Measurements from ENCODE around the gene BROX. TPM values are rescaled to one million over a fixed set of nuclear protein-coding genes. Genes with fewer than 3 reads are reported as not detected.
"Not testable (repeated sequence)": the region's sequence is repeated elsewhere in the genome, so short reads cannot be mapped to it uniquely, and the experiment has no call there.

BROX gene
- polyA plus RNA-seq, 3 donors from 2014 or later: 17.5 to 26.5 (median 22.1) TPM

GRCh38 chr1:222739929-222740328 is 27.6 kb downstream of the BROX start:
- Mint-ChIP-seq H3K27me3 (ENCODE audit: low read depth in 3 of 3) (no peaks in the 10 kb centered on the region), H3K36me3 (peaks cover 0 to 3% (median 0%) of the 10 kb centered on the region in 3 donors), H3K4me1 (peaks cover 0 to 5% of the 10 kb centered on the region in 2 donors), H3K9me3 (no peaks in the 10 kb centered on the region), H3K27ac (peak overlapping the region in 1 of 6 donors; percentile 13), H3K4me3 (no peak overlapping the region)
- DNase-seq: no peak

DNA sequence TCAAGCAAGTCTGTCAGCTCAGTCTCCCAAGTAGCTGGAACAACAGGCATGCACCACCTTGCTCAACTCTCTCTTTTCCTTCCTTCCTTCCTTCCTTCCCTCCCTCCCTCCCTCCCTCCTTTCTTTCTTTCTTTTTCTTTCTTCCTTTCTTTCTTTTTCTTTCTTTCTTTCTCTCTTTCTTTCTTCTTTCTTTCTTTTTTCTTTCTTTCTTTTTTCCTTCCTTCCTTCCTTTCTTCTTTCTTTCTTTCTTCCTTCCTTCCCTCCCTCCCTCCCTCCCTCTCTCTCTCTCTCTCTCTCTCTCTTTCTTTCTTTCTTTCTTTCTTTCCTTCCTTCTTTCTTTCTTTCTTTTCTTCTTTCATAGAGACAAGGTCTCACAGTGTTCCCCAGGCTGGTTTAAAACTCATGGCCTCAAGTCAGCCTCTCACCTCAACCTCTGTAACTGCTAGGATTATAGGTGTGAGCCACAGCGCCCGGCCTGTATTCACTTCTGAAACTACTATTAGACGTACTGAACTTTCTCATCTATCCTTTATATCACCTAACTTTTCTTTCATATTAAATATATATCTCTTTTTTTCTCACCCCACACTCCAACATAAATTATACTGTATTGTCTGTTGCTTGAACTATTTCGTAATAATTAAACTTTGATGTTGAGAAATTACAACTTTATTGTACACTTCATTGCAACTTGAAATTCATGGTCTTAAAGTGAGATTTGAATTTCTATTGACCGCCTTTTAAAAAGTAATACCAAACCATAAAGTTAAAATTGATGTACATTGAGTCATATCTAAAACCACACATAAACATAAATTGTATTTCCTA is 29.5 kb downstream of the BROX start:
- not testable (repeated sequence) for H3K9me3 Mint-ChIP-seq; H3K4me3 Mint-ChIP-seq; H3K27me3 Mint-ChIP-seq (ENCODE audit: low read depth in 3 of 3); H3K4me1 Mint-ChIP-seq; DNase-seq; H3K36me3 Mint-ChIP-seq; H3K27ac Mint-ChIP-seq

DNA sequence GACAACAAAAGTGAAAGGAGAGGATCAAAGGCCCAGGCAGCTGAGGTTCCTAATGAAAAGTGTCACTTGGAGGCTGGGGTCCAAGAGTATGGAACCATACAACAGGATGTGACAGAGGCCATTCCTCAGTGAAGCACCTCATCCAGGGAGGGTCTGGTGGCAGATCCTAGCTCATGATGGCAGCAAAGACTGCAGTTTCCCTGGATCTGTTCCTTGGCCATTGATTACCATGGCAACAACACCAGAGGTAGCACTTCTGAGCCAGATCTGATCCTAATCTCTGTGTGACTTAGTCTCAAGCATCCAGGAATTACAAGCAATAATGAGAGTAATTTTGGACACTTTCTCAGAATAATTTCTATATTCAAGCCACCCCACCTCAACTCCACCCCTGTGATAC is 37.6 kb downstream of the BROX start:
- H3K4me3 Mint-ChIP-seq: no peak overlapping the region
- no peaks in the 10 kb centered on the region for H3K36me3 Mint-ChIP-seq
- H3K4me1 Mint-ChIP-seq: no peaks in the 10 kb centered on the region
- no peaks in the 10 kb centered on the region for H3K9me3 Mint-ChIP-seq
- H3K27me3 Mint-ChIP-seq (ENCODE audit: low read depth in 3 of 3): peaks cover 0 to 12% (median 1%) of the 10 kb centered on the region in 3 donors
- no peak for DNase-seq
- H3K27ac Mint-ChIP-seq: no peak overlapping the region

DNA sequence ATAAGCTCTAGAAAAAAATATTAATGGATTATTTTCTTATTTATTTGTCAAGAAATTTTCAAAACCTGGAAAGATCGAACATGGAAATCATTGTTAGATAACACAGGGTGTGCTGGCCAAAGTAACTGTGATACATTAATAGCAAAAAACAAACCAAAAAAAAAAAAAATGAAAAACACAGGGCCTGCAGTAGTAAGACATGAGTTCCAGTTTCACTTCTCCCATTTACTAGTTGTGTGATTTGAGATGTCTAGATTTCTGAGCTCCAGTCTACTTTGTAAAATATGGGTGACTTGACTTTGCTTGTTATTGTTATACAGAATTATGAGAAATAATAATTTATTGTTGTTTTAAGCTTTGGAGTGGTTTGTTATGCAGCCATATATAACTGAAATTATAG is 38.3 kb downstream of the BROX start:
- no peaks in the 10 kb centered on the region for H3K4me1 Mint-ChIP-seq
- H3K4me3 Mint-ChIP-seq: no peak overlapping the region
- H3K27me3 Mint-ChIP-seq (ENCODE audit: low read depth in 3 of 3): peaks cover 0 to 13% (median 1%) of the 10 kb centered on the region in 3 donors
- no peak overlapping the region for H3K27ac Mint-ChIP-seq
- no peak for DNase-seq
- H3K9me3 Mint-ChIP-seq: no peaks in the 10 kb centered on the region
- H3K36me3 Mint-ChIP-seq: no peaks in the 10 kb centered on the region

DNA sequence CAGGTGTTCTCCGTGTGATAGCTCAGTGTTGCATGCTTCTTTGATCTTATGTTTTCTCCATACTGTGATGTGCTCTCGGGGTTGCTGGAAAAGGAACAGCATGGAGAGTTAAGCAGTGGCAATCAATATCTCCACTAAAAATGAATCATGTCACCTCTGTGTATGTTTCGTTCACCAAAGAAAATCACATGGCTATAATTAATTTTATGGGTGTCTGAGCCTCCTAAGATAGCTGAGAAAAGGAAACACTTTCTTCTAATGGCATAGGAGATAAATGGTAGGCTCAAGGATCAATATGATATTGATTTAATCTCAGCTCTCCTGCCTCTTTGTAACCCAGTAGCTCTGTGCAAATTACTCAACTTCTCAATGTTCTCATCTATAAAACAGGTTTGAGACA is 38.9 kb downstream of the BROX start:
- no peaks in the 10 kb centered on the region for H3K4me1 Mint-ChIP-seq
- no peak overlapping the region for H3K4me3 Mint-ChIP-seq
- peaks cover 0 to 15% (median 1%) of the 10 kb centered on the region in 3 donors for H3K27me3 Mint-ChIP-seq (ENCODE audit: low read depth in 3 of 3)
- DNase-seq: no peak
- no peaks in the 10 kb centered on the region for H3K36me3 Mint-ChIP-seq
- no peaks in the 10 kb centered on the region for H3K9me3 Mint-ChIP-seq
- H3K27ac Mint-ChIP-seq: no peak overlapping the region

GRCh38 chr1:222754366-222755139 is 42.2 kb downstream of the BROX start:
- no peak overlapping the region for H3K27ac Mint-ChIP-seq
- no peaks in the 10 kb centered on the region for H3K9me3 Mint-ChIP-seq
- H3K27me3 Mint-ChIP-seq (ENCODE audit: low read depth in 3 of 3): peaks cover 0 to 15% (median 2%) of the 10 kb centered on the region in 3 donors
- no peak for DNase-seq
- H3K4me1 Mint-ChIP-seq: no peaks in the 10 kb centered on the region
- no peak overlapping the region for H3K4me3 Mint-ChIP-seq
- no peaks in the 10 kb centered on the region for H3K36me3 Mint-ChIP-seq

DNA sequence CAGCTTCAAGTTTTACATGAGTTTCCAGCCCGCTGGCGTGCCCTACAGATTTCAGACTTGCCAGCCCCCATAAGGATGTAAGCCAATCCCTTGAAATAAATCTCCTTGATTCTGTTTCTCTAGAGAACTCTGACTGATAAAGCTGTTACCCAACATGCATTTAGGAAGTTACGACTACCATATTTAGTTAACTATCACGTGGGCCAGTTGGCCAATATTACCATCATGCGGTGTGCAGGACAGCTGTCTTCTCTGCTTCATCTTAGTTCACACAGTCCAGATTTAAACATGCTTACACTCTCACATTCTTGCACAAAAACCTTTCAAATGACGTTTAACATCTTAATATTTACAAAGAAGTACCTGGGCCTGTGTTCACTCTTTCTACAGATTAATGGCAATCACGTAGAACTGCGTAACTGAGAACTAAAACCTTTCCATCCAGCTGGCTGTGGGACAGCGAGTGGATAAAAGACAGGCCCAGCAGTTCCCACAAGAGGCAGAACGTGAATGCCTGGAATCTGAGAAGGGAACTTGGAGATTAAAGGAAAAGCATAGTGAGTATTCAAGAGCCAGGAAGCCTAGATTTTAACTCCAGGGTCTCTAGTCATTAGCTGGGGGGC is 45.4 kb downstream of the BROX start:
- H3K27ac Mint-ChIP-seq: no peak overlapping the region
- no peak overlapping the region for H3K4me3 Mint-ChIP-seq

DNA sequence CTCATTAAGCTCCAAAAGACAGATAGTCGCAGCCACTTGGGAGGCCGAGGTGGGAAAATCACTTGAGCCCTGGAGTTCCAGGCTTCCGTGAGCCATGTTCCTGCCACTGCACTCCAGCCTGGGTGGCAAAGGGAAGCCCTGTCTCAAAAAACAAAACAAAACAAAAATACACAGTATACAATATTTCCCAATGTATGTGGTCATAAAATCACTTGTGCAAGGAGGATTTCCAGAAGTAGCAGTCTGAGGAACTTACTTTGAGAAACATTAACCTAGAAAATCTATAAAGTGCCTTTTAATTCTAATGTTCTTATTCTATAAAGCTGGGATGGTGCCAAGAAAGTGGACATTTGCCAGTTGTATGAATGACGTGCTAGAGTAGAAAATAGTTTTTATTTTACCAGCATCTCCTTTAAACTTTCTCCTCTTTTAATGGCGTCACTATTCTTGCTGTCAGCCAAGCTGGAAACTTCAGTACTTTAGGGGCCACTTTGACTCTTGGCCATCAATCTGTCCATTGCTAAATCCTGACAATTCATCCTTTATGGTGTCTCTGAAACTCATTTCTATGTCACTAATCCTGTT is 47.2 kb downstream of the BROX start:
- H3K27ac Mint-ChIP-seq: no peak overlapping the region
- peaks cover 0 to 3% (median 0%) of the 10 kb centered on the region in 3 donors for H3K36me3 Mint-ChIP-seq
- H3K4me1 Mint-ChIP-seq: no peaks in the 10 kb centered on the region
- peaks cover 0 to 5% (median 0%) of the 10 kb centered on the region in 6 donors for H3K9me3 Mint-ChIP-seq
- DNase-seq: no peak
- no peak overlapping the region for H3K4me3 Mint-ChIP-seq
- H3K27me3 Mint-ChIP-seq (ENCODE audit: low read depth in 3 of 3): peaks cover 2 to 9% (median 4%) of the 10 kb centered on the region in 3 donors

More for the DNA sequence above, 45.4 kb downstream of the BROX start:
- Mint-ChIP-seq H3K9me3 (peaks cover 0 to 5% (median 0%) of the 10 kb centered on the region in 6 donors), H3K36me3 (peaks cover 0 to 3% (median 0%) of the 10 kb centered on the region in 3 donors), H3K27me3 (ENCODE audit: low read depth in 3 of 3) (peaks cover 0 to 16% (median 2%) of the 10 kb centered on the region in 3 donors), H3K4me1 (no peaks in the 10 kb centered on the region)
- DNase-seq: no peak

DNA sequence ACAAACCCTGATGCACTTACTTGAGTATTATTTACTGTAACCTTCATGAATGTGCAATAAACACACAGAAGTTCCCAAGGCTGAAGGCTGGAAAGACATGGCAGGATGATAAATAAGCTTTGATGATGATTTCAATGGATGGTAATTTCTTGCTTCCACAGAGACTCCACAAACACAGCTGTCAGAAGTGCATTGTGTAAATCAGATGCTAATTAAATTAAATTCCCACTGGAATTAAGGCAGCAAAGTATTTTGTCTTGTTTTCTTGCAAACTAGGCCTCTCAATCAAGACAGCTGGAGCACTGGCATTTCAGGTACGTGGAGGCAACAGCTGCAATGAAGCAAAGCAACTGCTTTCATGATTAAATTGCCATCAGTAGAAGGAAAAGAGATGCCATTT is 48.7 kb downstream of the BROX start:
- Mint-ChIP-seq H3K36me3 (peaks cover 0 to 3% (median 0%) of the 10 kb centered on the region in 3 donors), H3K4me1 (peaks cover 0 to 4% of the 10 kb centered on the region in 2 donors), H3K27ac (no peak overlapping the region), H3K9me3 (peaks cover 0 to 5% (median 0%) of the 10 kb centered on the region in 6 donors), H3K27me3 (ENCODE audit: low read depth in 3 of 3) (peaks cover 2 to 5% (median 4%) of the 10 kb centered on the region in 3 donors), H3K4me3 (no peak overlapping the region)
- no peak for DNase-seq

DNA sequence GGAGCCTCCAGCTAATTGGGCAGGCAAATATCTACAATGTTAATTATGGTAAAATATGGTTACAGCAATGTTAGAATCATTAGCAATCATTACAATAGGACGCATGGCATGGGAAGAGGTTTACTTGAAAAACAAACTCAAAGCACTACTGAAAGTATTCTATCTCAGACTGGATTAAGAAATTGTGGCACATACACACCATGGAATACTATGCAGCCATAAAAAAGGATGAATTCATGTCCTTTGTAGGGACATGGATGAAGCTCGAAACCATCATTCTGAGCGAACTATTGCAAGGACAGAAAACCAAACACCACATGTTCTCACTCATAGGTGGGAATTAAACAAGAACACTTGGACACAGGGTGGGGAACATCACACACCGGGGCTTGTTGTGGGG is 49.8 kb downstream of the BROX start:
- H3K9me3 Mint-ChIP-seq; H3K27ac Mint-ChIP-seq; H3K27me3 Mint-ChIP-seq (ENCODE audit: low read depth in 3 of 3); H3K4me3 Mint-ChIP-seq; DNase-seq; H3K36me3 Mint-ChIP-seq: not testable (repeated sequence)
- H3K4me1 Mint-ChIP-seq: peaks cover 5 to 15% of the 10 kb centered on the region in 2 donors

DNA sequence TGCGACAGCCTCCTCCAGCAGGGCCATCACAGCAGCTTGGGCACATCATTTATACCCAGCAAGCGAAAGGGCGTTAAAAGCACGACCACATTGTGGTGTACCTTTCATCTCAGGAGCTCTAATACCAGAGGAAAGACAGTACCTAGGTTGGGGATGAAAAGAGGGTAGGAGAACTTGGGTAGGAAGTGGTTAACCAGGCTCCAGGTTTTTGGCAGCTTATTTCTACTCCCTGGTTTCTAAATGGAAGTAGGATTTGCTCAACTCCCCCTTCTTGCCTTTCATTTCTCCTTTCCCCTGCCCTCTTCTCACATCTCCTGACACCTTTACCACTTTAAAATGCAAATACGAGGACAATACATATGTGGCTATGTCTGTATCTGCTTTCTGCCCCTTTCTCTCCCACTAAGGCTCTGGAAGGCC is 54.8 kb downstream of the BROX start:
- H3K36me3 Mint-ChIP-seq: peaks cover 0 to 12% (median 8%) of the 10 kb centered on the region in 3 donors
- H3K9me3 Mint-ChIP-seq: peaks cover 5 to 13% (median 10%) of the 10 kb centered on the region in 6 donors
- H3K4me3 Mint-ChIP-seq: peak overlapping the region in 4 of 5 donors; percentile 7 to 43 (median 22)
- peak overlapping the region in 2 of 6 donors; percentile 11 to 32 for H3K27ac Mint-ChIP-seq
- DNase-seq: peak; percentile 1 to 16 (median 2)
- peaks cover 10 to 28% of the 10 kb centered on the region in 2 donors for H3K4me1 Mint-ChIP-seq
- H3K27me3 Mint-ChIP-seq (ENCODE audit: low read depth in 3 of 3): peaks cover 0 to 7% (median 6%) of the 10 kb centered on the region in 3 donors

DNA sequence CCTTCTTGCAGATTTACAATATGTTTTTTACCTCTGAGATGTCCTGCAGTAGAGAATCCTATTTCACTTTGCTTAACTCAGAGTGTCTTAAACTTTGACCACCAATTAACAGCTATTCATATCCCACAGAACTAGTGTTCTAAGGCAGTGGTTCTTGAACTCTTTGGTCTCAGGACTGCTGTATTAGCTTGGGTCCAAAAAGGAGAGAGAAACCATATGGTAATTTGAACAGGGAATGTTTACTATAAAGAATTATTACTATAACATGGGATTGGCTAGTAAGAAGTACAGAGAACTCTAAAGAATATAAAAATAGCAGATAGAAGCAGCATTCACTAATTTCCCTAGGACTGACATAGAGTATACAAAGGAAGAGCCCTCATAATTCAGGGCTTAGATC is 56.2 kb downstream of the BROX start:
- Mint-ChIP-seq H3K27me3 (ENCODE audit: low read depth in 3 of 3) (peaks cover 0 to 5% (median 3%) of the 10 kb centered on the region in 3 donors), H3K4me3 (no peak overlapping the region), H3K27ac (no peak overlapping the region), H3K9me3 (peaks cover 5 to 13% (median 9%) of the 10 kb centered on the region in 6 donors), H3K36me3 (peaks cover 0 to 12% (median 8%) of the 10 kb centered on the region in 3 donors), H3K4me1 (peaks cover 23 to 42% of the 10 kb centered on the region in 2 donors)
- no peak for DNase-seq

- peaks cover 0 to 12% (median 8%) of the 10 kb centered on the region in 3 donors for H3K36me3 Mint-ChIP-seq
- no peak overlapping the region for H3K4me3 Mint-ChIP-seq
- H3K9me3 Mint-ChIP-seq: peaks cover 5 to 13% (median 9%) of the 10 kb centered on the region in 6 donors
- H3K27ac Mint-ChIP-seq: no peak overlapping the region
- peaks cover 23 to 44% of the 10 kb centered on the region in 2 donors for H3K4me1 Mint-ChIP-seq
- DNase-seq: no peak
- H3K27me3 Mint-ChIP-seq (ENCODE audit: low read depth in 3 of 3): peaks cover 0 to 5% (median 3%) of the 10 kb centered on the region in 3 donors
These were observed 56.8 kb downstream of the BROX start for GRCh38 chr1:222769181-222769580.

Data from immature natural killer cell (primary cell).